ENCODE data around the gene IPP. TPM values are rescaled to one million over a fixed set of nuclear protein-coding genes. Genes with fewer than 3 reads are reported as not detected.

The IPP gene
- total RNA-seq, 4 donors from 2014 or later = 1.2 to 25.6 (median 13.6) TPM

DNA sequence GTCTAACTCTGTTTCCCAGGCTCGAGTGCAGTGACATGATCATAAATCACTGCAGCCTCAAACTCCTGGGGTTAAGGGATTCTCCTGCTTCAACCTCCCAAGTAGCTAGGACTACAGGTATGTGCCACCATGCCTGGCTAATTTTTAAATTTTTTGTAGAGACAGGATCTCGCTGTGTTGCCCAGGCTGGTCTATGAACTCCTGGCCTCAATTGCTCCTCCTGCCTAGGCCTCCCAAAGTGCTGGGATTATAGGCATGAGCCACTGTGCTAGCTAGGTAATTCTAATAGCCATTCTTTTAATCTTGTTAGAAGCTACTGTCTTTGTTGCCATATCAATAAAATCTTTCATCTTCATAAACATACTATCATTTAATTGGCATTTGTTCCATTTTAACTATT is 39.1 kb upstream of the IPP start:
- no peaks in the 10 kb centered on the region for H3K9me3 ChIP-seq
- no peaks in the 10 kb centered on the region for H3K27me3 ChIP-seq
- no peak overlapping the region for H3K4me3 ChIP-seq
- no peaks in the 10 kb centered on the region for H3K4me1 ChIP-seq
- TF ChIP-seq CTCF (IDR thresholded peaks at IDR 0.05) (no peak), POLR2A (IDR thresholded peaks at IDR 0.05) (no peak)
- DNase-seq = no peak
- H3K36me3 ChIP-seq = no peaks in the 10 kb centered on the region
- intact Hi-C loops (cut with DNase I; ENCODE audit: low total_unique reads) = no loop called here
- no peak overlapping the region for H3K27ac ChIP-seq

GRCh38 chr1:45787905-45788304 is 37.5 kb upstream of the IPP start:
- Histone ChIP-seq H3K27me3 (no peaks in the 10 kb centered on the region), H3K36me3 (no peaks in the 10 kb centered on the region), H3K4me3 (no peak overlapping the region), H3K27ac (no peak overlapping the region), H3K4me1 (no peaks in the 10 kb centered on the region), H3K9me3 (no peaks in the 10 kb centered on the region)
- intact Hi-C loops (cut with DNase I; ENCODE audit: low total_unique reads) = no loop called here
- TF ChIP-seq CTCF (IDR thresholded peaks at IDR 0.05) (no peak), POLR2A (IDR thresholded peaks at IDR 0.05) (no peak)
- no peak for DNase-seq

DNA sequence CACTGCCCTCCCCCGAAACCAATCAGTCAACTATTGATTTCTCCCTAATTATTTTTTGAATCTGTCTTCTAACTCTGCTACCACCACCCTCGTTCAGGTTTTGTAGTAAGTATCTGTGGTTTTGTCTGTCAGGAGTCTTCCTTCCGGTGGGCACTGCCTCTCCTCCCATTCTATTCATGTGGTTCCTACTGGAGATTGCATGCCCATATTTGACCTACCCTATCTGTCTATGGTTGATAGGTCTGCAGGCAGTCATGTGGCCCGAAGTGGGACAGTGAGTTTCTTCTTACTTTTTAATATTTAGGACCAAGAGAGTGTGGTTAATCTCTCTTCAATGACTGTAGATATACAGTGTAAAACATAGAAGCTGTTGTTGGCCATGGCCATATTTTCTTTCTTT is 35.1 kb upstream of the IPP start:
- Histone ChIP-seq H3K27ac (no peak overlapping the region), H3K27me3 (no peaks in the 10 kb centered on the region), H3K9me3 (no peaks in the 10 kb centered on the region), H3K4me3 (no peak overlapping the region), H3K4me1 (no peaks in the 10 kb centered on the region), H3K36me3 (no peaks in the 10 kb centered on the region)
- TF ChIP-seq CTCF (IDR thresholded peaks at IDR 0.05) = no peak
- TF ChIP-seq POLR2A (IDR thresholded peaks at IDR 0.05) = no peak
- DNase-seq = no peak
- intact Hi-C loops (cut with DNase I; ENCODE audit: low total_unique reads) = no loop called here

DNA sequence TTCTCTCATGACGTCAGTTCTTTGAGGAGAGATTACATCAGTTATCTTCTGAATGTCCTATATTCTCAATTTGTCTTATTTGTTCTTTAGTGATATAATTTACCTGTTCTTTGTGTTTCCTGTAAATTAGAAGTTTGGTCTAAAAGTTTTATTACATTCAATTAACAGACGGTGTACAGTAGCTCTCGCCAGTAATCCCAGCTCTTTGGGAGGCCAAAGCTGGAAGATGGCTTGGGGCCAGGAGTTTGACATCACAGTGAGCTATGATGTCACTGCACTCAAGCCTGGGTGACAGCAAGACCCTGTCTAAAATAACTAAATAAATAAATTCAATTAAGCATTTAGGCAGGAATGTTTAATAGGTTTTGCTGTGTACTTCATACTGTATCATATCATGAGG is 25.3 kb upstream of the IPP start:
- Histone ChIP-seq H3K36me3 (no peaks in the 10 kb centered on the region), H3K9me3 (no peaks in the 10 kb centered on the region), H3K27ac (no peak overlapping the region), H3K4me3 (no peak overlapping the region), H3K27me3 (no peaks in the 10 kb centered on the region), H3K4me1 (no peaks in the 10 kb centered on the region)
- DNase-seq = no peak
- intact Hi-C loops (cut with DNase I; ENCODE audit: low total_unique reads) = no loop called here
- TF ChIP-seq POLR2A (IDR thresholded peaks at IDR 0.05) (no peak), CTCF (IDR thresholded peaks at IDR 0.05) (no peak)

DNA sequence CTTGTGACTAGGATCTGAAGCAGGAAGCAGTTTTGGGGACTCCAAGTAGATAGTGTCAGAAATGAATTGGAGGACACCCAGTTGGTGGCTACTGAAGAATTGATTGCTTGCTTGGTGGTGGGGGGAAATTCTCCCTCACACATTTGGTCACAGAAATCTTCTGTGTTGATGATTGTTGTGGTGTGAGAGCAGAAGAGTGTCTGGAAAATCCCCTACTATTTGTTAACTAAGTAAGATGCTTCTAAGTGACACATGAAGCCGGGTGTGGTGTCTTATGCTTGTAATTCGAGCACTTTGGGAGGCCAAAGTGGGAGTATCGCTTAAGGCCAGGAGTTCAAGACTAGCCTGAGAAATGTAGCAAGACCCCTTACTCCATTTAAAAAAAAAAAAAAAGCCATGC is 22.5 kb upstream of the IPP start:
- Histone ChIP-seq H3K4me3 (no peak overlapping the region), H3K36me3 (no peaks in the 10 kb centered on the region), H3K27me3 (no peaks in the 10 kb centered on the region), H3K4me1 (no peaks in the 10 kb centered on the region), H3K27ac (no peak overlapping the region), H3K9me3 (no peaks in the 10 kb centered on the region)
- intact Hi-C loops (cut with DNase I; ENCODE audit: low total_unique reads) = no loop called here
- TF ChIP-seq CTCF (IDR thresholded peaks at IDR 0.05) = no peak
- no peak for TF ChIP-seq POLR2A (IDR thresholded peaks at IDR 0.05)
- DNase-seq = no peak
